ENCODE results near the gene RPGRIP1L. TPM values are rescaled to one million over a fixed set of nuclear protein-coding genes. Genes with fewer than 3 reads are reported as not detected.

RPGRIP1L gene
- total RNA-seq, 4 donors from 2014 or later, result 4.4 to 7.1 (median 6.6) TPM

- no peaks in the 10 kb centered on the region for H3K9me3 ChIP-seq
- no peak overlapping the region for H3K4me3 ChIP-seq
- H3K27ac ChIP-seq, result no peak overlapping the region
- WGBS, 2 donors, result 94 to 95% methylated on average over 4 of the region's 4 CpGs
- TF ChIP-seq CTCF (IDR thresholded peaks at IDR 0.05), result no peak
- TF ChIP-seq EP300 (IDR thresholded peaks at IDR 0.05), result no peak
- no peak for TF ChIP-seq POLR2A (IDR thresholded peaks at IDR 0.05)
- no peaks in the 10 kb centered on the region for H3K4me1 ChIP-seq
- H3K27me3 ChIP-seq, result no peaks in the 10 kb centered on the region
- H3K36me3 ChIP-seq, result peaks cover 0 to 48% (median 0%) of the 10 kb centered on the region in 3 donors
- DNase-seq (ENCODE audit: low spot score in 2 of 2), result no peak
Measured at GRCh38 chr16:53601961-53602360, 101.7 kb downstream of the RPGRIP1L start.

- Histone ChIP-seq H3K27ac (no peak overlapping the region), H3K27me3 (no peaks in the 10 kb centered on the region), H3K36me3 (peaks cover 0 to 49% (median 0%) of the 10 kb centered on the region in 3 donors), H3K9me3 (peaks cover 0 to 10% (median 0%) of the 10 kb centered on the region in 4 donors), H3K4me1 (no peaks in the 10 kb centered on the region), H3K4me3 (no peak overlapping the region)
- TF ChIP-seq EP300 (IDR thresholded peaks at IDR 0.05) (no peak), POLR2A (IDR thresholded peaks at IDR 0.05) (no peak), CTCF (IDR thresholded peaks at IDR 0.05) (no peak)
- DNase-seq (ENCODE audit: low spot score in 2 of 2), result no peak
- WGBS, 2 donors, result 95 to 96% methylated on average over 1 of the region's 1 CpG
Measured at GRCh38 chr16:53600616-53601015, 103.0 kb downstream of the RPGRIP1L start.

- WGBS, 2 donors, result 60 to 64% methylated on average over 3 of the region's 3 CpGs
- no peak for DNase-seq (ENCODE audit: low spot score in 2 of 2)
- Histone ChIP-seq H3K4me3 (no peak overlapping the region), H3K4me1 (no peaks in the 10 kb centered on the region), H3K36me3 (peaks cover 0 to 46% (median 0%) of the 10 kb centered on the region in 3 donors), H3K27me3 (no peaks in the 10 kb centered on the region), H3K9me3 (peaks cover 0 to 15% (median under 1%) of the 10 kb centered on the region in 4 donors), H3K27ac (no peak overlapping the region)
- TF ChIP-seq EP300 (IDR thresholded peaks at IDR 0.05) (no peak), CTCF (IDR thresholded peaks at IDR 0.05) (no peak), POLR2A (IDR thresholded peaks at IDR 0.05) (no peak)
Measured at GRCh38 chr16:53600126-53600525, 103.5 kb downstream of the RPGRIP1L start.

- Histone ChIP-seq H3K27me3 (no peaks in the 10 kb centered on the region), H3K27ac (no peak overlapping the region), H3K4me3 (no peak overlapping the region), H3K36me3 (peaks cover 0 to 40% (median 0%) of the 10 kb centered on the region in 3 donors), H3K9me3 (peaks cover 0 to 21% (median 2%) of the 10 kb centered on the region in 4 donors), H3K4me1 (no peaks in the 10 kb centered on the region)
- TF ChIP-seq EP300 (IDR thresholded peaks at IDR 0.05) (no peak), POLR2A (IDR thresholded peaks at IDR 0.05) (no peak), CTCF (IDR thresholded peaks at IDR 0.05) (no peak)
- 84 to 90% methylated on average over 5 of the region's 5 CpGs for WGBS, 2 donors
- no peak for DNase-seq (ENCODE audit: low spot score in 2 of 2)
Measured at GRCh38 chr16:53599548-53599947, 104.1 kb downstream of the RPGRIP1L start.

GRCh38 chr16:53598511-53599275, 105.0 kb downstream of the RPGRIP1L start:
- WGBS, 2 donors, result 44 to 46% methylated on average over 3 of the region's 3 CpGs
- no peak for TF ChIP-seq POLR2A (IDR thresholded peaks at IDR 0.05)
- no peak for TF ChIP-seq EP300 (IDR thresholded peaks at IDR 0.05)
- TF ChIP-seq CTCF (IDR thresholded peaks at IDR 0.05), result no peak
- no peak overlapping the region for H3K4me3 ChIP-seq
- no peaks in the 10 kb centered on the region for H3K27me3 ChIP-seq
- peaks cover 0 to 34% (median 0%) of the 10 kb centered on the region in 3 donors for H3K36me3 ChIP-seq
- H3K27ac ChIP-seq, result no peak overlapping the region
- peaks cover 0 to 29% (median 2%) of the 10 kb centered on the region in 4 donors for H3K9me3 ChIP-seq
- no peaks in the 10 kb centered on the region for H3K4me1 ChIP-seq
- DNase-seq (ENCODE audit: low spot score in 2 of 2), result no peak

Measured in tibial nerve (tissue), 4 donors.